SK-N-DZ (cell line): Measurements from ENCODE around the gene COL4A6. TPM values are rescaled to one million over a fixed set of nuclear protein-coding genes. Genes with fewer than 3 reads are reported as not detected.
"Not testable (repeated sequence)": the region's sequence is repeated elsewhere in the genome, so short reads cannot be mapped to it uniquely, and the experiment has no call there.

Source experiments
- DNase-seq: peaks from one replicate; pipeline ENCODE4 v3.0.0-alpha.2; 2015; ENCODE audit warnings: low spot score
- polyA plus RNA-seq, 2 experiments: library from polyadenylated mRNA; depleted of rRNA; stranded (reverse); fragments of >200 nt; gene quantifications; 2 replicates each; pipeline ENCODE4 v1.2.3, GENCODE V29; 2014

The COL4A6 gene
- polyA plus RNA-seq (2014; cell fraction: cytosol; rRNA removed): not detected in 2 replicates
- not detected in 2 replicates for polyA plus RNA-seq (2014; cell fraction: nucleus; rRNA removed)

GRCh38 chrX:108438110-108438623, at the start of gene COL4A6:
Gene COL4A6 (minus strand): TSS chrX:108438422. CDS start chrX:108438196, 226 bp downstream.
- DNase-seq: no peak

- DNase-seq: no peak
Measured at GRCh38 chrX:108485960-108486359, 47.7 kb upstream of the COL4A6 start.

GRCh38 chrX:108484251-108484650, 46.0 kb upstream of the COL4A6 start:
- no peak for DNase-seq

DNA sequence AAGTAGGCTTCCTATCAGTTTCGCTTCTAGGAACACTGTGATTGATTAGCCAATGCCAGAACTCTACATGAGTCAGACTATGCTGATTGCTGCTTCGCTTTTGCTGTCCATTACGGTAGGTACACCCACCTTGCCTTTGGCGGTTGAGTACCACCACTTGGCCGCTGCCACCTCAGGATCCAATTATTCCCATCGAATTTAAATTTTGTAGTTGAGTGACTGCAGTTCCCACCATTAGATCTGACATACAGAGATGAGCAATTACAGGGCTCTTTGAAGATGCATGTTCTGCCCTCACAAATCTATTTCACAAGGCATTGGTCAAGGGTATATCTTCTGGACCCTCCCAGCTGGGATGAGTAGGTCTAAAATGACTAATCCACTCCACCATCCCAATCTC, 43.3 kb upstream of the COL4A6 start:
- DNase-seq: not testable (repeated sequence)

DNA sequence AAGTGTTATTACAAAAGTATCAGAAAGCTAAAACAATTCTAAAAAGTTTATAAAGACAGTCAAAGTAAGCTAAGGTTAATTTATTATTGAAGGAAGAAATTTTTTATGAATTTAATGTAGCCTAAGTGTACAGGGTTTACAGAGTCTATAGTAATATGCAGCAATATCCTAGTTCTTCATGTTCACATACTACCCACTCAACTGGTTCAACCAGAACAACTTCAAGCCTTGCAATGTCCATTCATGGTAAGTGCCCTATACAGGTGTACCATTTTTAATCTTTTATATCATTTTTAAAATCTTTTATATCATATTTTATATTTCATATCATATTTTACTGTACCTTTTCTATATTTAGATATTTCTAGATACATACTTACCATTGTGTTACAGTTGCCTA, 35.8 kb upstream of the COL4A6 start:
- DNase-seq: no peak

DNA sequence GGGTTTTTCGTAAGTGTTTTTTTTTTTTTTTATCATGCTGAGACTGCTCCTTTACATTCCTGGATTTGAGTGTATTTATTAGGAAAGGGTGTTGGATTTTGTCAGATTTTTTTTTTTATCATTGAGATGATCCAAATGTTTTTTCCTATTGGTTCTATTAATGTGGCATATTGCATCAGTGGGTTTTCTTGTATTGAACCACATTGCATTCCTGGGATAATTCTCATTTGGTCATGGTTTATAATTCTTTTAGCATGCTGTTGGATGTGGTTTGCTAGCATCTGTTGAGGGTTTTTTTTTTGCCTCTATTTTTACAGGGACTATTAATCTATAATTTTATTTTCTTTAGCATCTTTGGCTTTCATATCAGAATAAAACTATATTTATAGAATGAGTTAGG, 30.3 kb upstream of the COL4A6 start:
- DNase-seq: no peak

DNA sequence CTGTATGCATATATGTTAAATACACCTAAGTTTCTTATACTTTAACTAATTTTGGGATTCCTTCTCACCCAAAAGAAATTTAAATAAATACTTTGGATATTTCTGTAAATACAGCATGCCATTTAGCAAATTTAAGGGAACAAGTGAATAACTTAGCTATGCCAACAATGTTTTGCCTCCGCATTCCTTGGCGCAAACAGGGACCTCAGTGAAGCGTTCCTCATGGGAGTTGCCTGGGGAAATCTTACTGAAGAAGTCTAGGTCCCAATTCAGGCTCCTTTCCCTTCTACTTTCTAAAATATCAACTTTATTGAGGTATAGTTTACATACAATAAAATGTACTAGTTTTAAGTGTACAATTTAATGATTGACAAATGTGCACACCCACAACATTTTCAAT, 26.4 kb upstream of the COL4A6 start:
- no peak for DNase-seq

GRCh38 chrX:108456971-108457477, 18.8 kb upstream of the COL4A6 start:
- no peak for DNase-seq

GRCh38 chrX:108453841-108454240, 15.6 kb upstream of the COL4A6 start:
- no peak for DNase-seq

GRCh38 chrX:108447303-108447702, 9.1 kb upstream of the COL4A6 start:
- no peak for DNase-seq

GRCh38 chrX:108442901-108443464, 4.8 kb upstream of the COL4A6 start:
- no peak for DNase-seq

GRCh38 chrX:108439961-108440696, 1.9 kb upstream of the COL4A6 start:
- no peak for DNase-seq

DNA sequence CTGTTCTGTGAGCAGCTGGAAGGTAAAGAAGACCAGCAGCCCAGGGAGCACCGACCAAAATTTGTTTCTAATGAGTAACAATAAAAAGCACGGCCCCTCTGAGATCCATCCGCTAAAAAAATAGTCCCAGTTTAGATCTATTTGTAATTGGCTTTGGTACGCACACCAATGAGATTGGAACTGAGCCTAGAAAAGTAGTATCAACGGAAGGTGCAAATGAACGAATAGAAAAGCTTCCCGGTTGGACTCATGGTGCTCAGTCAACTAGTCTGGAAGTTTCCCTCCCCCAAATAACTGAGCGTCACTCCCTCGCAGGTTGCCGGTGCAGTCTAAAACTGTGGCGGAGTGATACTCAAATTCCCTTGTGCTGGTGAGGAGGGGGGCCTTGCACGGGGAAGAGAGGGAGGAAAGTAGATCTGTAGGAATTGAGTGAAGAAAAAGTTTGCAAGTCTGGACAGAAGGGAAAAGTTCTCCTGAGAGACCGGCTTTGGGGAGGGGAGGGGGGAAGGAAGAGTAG, 1.3 kb upstream of the COL4A6 start, which contains the start of gene COL4A5:
Gene COL4A5 (plus strand): TSS at position 413 of the 517 bp plus-strand sequence. CDS start 288 bp downstream, outside the sequence.
- DNase-seq: no peak

- DNase-seq: no peak
Measured at GRCh38 chrX:108437349-108438109, 693 bp downstream of the COL4A6 start.

- DNase-seq: no peak
Measured at GRCh38 chrX:108435261-108435660, 3.0 kb downstream of the COL4A6 start.

GRCh38 chrX:108426262-108426661, 12.0 kb downstream of the COL4A6 start:
- DNase-seq: no peak

- DNase-seq: no peak
Measured at GRCh38 chrX:108420481-108420880, 17.7 kb downstream of the COL4A6 start.

GRCh38 chrX:108419401-108419800, 18.8 kb downstream of the COL4A6 start:
- DNase-seq: no peak

- no peak for DNase-seq
Measured at GRCh38 chrX:108417257-108417656, 21.0 kb downstream of the COL4A6 start.

DNA sequence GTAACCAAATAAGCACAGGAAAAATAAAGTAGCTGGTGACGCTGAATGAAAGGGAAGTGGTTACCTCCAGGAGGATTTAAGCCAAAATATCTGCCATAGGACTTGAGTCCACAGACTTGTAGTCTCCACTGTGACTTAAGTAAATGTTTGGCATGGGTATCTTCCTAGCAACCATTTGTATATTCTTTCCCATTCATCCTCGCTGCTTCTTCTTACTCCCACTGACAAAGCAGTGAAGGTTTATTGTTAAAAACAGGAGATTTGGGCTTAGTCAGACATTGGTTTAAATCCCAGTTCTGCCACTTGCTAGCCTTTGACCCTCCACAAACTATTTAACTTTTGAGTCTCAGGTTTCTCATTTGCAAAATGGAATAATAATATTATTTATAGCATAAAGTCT, 22.3 kb downstream of the COL4A6 start:
- DNase-seq: no peak

- DNase-seq: no peak
Measured at GRCh38 chrX:108415146-108415545, 23.1 kb downstream of the COL4A6 start.

DNA sequence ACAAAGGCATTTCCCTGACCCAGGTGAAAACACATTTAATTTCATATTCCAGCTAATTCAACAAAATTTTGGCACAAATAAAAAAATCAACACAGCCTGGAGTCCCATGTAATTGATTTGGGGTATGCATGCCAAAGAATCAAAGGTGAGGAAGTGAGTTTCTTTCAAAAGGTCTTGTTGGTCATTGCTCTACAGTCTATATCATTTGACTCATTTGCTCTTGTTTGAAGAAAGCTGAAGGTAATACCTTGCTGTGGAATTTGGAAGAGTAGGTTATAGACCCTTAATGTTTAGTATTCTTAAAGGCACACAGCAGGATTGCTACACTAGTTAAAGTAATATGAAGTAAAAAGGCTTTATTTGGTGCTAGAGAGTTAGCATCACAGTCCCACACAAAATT, 25.4 kb downstream of the COL4A6 start:
- no peak for DNase-seq
